ENCODE data around the gene THOC3. TPM values are rescaled to one million over a fixed set of nuclear protein-coding genes. Genes with fewer than 3 reads are reported as not detected.

Gene THOC3
- total RNA-seq, 1 experiment from 2014 or later = 124 TPM

Other genes starting within 250 kb of the THOC3 start
- 0.92 to 3.0 TPM (median 1.3 TPM) in 3 replicates for gene CPLX2, start 96.7 kb downstream of the THOC3 start, total RNA-seq (2021)

All from WTC11 (cell line).